Measurements from ENCODE around the gene CPT1A. TPM values are rescaled to one million over a fixed set of nuclear protein-coding genes. Genes with fewer than 3 reads are reported as not detected.

The CPT1A gene
- total RNA-seq, 2 experiments from 2014 or later = 21.3 to 24.6 TPM

DNA sequence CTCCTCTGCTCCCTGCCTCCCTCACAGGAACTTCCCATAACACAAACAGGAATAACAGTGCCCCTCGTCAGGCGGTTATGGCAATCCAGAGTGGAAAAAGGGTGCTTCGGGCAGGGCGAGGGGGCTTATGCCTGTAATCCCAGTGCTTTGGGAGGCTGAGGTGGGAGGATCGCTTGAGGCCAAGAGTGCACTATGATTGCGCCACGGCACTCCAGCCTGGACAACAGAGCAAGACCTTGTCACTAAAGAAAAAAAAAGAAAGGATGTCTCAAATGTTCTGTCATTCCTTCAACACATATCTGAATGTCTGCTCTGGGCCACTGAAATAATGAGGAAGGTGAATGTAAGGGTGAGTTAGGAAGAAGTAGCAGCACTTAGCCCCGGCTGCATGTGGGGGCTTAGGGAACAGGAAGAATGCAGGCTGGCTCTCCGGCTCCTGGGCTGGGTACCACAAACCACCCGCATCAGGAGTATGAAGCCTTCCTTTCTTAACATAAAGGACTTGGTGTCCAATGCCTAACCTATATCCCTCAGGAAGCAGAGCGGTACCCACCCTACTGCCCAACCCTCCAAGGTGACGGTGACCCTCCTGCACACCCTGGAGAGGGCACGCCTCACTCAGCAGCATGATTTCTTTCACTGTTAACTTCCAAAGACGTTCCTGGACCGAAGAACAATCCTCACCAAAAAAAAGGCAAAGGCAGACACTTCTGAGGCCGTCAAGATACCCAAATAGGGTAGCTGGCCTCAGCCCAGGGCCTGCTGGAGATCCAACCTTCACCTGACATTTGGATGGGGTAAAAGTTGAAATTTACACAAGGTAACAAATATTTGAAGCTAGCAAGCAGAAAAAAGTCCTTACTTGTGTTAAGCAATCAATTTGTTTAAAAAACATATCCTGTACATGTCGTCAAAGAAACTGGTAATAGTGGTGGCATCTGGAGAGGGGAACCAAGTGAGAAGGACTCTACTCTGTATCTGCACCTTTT is 3.8 kb downstream of the CPT1A start:
- ChIA-PET POLR2A (interaction anchor here (0.6 kb wide), 2 partner anchors 221 to 838 kb away, joined by 3 to 6 read pairs; no protein-coding TSS in a partner anchor), CTCF (no interaction called here)

DNA sequence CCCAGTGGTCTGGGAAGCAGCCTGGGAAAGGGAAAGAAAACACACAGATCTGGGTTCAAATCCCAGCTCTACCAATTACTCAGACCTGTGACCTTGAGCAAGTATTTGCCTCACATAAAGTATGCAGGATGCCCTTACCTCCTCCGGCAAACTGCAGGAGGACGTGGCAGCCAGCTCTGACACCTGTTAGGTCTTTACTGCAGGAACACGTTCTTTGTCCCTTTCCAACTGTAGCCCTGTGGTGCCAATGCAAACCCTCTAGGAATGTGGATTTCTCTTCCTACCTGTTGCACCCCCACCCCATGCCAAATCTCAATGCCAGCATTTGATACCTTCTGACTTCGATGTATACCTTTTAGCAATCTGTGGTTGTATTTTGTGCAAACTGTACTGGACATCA is 6.0 kb downstream of the CPT1A start:
- ChIA-PET POLR2A (no interaction called here), CTCF (no interaction called here)

DNA sequence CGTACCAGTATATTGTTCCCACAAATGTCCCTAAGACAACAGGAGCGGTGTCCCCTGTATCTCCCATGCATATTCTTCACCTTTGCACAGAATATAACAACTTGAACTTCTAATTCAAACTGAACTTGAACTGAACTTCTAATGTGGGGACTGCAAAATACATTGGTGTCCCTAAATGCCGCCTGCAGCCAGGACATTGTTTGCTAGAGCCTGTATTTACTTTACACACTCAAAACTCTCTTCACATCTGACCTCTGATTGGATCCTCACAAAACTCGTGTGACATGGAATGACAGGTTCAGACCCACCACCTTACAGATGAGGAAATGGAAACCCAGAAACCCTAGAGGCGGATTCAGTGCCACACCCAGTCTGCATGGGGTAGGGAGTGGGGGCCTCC is 6.4 kb downstream of the CPT1A start:
- POLR2A ChIA-PET = no interaction called here
- CTCF ChIA-PET = no interaction called here

DNA sequence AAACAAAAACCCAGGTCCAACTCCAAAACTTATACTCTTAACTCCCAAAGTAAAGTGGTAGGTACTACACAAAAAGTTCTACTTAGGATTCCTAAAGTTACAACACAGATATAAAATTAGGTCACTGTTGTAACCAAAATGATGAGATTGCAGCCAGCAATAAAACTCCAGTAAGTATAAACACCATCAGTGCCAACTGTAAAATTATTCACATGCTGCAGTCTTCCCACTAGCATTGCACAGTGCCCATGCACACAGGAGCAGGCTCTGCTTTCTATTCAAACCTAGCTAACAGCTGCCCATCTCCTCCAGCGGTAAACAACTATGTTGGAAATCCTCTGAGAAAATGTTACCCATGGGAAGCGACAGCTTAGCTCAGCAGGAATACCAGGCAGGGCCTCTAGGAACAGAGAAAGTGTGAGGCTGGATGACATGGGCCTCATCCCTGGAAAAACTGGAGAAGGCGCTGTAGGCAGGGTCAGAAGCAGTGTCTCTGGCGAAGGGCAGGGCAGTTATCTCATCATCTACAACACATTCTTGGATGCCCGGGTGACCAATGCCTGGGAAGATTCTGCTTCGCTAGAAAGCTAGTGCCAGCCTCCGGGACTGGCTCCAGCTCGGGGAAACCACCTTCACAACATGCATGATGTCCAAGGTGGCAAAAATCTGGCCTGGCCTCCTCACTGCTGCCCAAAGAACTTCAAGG is 9.1 kb downstream of the CPT1A start:
- CTCF ChIA-PET = interaction anchor here (0.5 kb wide), 1 partner anchor 1234 kb away, joined by 3 read pairs; no protein-coding TSS in a partner anchor

DNA sequence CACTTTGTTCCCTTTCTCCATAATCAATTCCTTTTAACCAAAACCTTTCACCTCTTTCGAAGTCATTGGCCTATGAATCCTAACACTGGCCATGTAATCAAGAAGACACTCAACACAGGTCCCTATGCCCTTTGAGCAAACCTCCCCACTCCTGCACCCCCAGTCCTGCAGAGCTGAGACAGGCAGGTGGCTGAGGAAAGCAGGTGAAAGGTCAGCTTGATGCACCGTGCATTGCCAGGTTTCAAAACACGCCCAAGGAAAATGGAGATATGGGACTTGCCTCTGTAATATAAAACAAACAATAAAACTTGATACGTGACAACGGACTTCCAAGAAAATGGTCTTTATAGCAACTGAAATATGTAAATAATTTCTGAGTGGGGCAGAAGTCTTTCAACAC is 10.6 kb downstream of the CPT1A start:
- POLR2A ChIA-PET = no interaction called here

More for the DNA sequence above, 9.1 kb downstream of the CPT1A start:
- POLR2A ChIA-PET = no interaction called here

DNA sequence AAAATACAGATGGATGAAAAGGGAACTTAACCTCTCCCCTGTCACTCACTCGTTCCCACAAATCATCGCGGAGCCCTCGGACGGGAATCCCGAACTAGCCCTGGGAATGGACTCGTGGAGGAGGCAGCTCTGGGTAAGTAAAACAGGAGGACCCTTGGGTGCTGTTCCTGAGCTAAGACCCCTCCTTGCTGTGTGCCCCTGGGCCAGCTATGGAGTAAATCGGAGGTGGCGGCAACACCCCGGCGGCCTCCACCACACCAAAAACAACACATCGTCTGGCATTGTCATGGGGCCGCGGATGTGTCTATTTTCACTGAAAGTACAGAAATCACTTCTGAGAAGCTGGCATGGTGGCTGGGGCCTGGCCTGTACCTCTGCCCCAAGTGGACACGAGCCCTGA is 12.1 kb downstream of the CPT1A start:
- CTCF ChIA-PET = interaction anchor here (1.5 kb wide), 1 partner anchor 9 kb away, joined by 3 read pairs; no protein-coding TSS in a partner anchor

More for the DNA sequence above, 10.6 kb downstream of the CPT1A start:
- CTCF ChIA-PET = interaction anchor here (1.5 kb wide), 1 partner anchor 11 kb away, joined by 3 read pairs; no protein-coding TSS in a partner anchor

DNA sequence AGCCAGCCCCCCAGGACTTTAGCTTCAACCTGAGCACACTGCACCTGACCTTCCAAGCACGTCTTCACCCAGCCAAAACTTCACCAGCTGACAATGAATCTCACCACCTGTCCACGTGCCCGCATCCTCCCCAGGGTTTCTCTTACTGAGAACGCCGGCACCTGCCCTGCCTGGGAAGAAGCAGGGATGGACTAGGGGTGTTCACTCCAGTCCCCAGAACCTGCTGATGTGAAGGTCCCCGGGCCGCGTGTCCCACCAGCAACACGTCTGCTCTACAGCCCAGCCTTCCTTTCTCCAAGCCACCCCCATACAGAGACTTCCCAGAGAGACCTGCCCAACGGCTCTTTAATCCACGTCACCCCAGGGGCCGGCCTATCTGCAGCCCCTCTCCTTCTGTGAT is 12.8 kb downstream of the CPT1A start:
- ChIA-PET CTCF (no interaction called here), POLR2A (no interaction called here)

More for the DNA sequence above, 12.1 kb downstream of the CPT1A start:
- POLR2A ChIA-PET = no interaction called here

DNA sequence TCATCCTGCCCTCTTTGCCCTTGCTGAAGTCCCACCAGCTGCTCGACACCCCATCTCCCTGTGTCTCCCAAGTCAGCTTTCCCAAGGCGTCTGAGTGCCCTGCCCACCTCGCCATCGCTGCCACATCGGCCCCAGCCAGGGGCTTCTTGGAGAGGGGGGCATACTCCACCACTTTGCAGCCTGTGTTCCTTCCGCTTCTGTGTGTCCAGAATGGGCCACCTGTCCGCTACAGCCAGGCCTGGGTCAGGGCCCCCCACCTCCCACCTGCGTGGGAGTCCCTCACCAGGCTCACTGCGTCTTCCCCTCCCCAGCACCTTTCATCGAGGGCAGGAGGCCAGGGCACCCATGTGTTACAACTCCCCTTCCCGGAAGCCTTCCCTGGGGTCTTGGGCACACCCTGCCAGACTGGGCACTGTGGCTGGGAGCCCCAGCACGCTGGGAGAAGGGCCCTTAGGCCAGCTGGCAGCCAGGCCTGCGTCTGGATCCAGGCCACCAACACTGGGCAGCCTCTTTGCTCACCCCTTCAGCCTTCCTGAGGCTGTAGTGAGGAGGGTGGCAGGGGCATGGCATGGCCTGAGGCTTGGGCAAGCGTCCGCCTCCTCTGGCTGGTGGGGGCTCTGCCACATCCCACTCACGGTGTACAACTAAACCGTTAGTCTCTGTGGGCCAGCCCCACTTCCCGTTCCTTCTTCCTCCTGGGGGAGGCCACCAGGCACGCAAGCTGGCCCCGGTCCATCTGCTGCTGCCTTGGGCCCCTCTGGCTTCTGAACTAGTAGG is 13.4 kb downstream of the CPT1A start:
- ChIA-PET POLR2A (no interaction called here), CTCF (no interaction called here)

DNA sequence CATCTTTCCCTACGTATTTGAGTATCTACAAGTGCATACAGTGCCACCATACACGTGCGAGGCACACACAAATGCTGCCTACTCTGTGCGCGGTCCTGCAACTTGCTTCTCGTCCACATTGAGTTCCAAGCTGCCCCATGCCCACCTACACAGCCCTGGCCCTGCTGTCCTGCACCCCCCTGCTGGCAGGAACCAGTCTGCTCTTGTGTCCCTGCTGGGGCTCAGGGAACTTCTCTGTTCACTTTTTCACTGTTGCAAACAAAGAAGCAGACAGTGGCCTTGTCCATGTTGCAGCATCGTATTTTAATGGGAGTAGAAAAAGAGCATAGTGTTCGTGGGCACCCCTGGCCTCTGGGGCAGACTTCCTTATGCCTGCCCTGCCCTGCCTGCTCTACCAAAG is 14.0 kb downstream of the CPT1A start:
- ChIA-PET CTCF (no interaction called here), POLR2A (no interaction called here)

DNA sequence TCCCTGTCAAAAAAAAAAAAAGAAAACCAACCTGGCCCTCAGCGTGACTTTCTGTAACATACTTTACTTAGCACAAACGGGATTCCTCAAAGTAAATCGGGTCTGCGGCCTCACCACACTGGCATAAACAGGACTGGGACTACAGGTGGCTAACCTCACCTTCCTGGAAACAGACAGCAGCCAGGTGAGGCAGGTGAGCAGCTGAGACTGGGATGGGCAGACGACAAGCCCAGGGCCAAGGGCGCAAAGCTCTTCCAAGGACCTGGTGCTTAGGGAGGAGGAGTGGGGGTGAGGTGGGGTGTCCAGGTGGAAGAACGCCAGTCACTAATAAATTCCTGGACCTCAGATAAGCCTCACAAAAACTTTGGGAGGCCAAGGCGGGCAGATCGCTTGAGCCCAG is 15.0 kb downstream of the CPT1A start:
- POLR2A ChIA-PET = no interaction called here
- CTCF ChIA-PET = no interaction called here

DNA sequence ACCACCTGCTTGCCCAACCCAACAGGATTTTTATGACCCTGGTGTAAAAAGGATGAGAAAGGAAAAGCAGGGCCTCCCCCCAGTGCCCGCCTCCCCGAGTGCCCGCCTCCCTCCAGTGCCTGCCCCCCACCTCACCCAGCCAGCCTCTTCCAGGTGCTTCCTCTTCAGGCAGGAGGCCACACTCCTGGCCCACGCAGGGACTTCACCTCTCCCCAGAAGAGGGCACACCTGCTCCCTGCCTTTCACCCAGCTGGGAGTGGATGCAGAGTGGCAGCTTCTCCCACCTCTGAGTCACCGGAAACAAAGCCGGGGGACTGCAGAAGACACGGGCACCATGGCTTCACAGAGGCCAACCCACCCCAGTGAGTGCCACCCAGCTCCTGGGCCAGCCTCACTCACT is 16.1 kb downstream of the CPT1A start:
- POLR2A ChIA-PET = no interaction called here
- CTCF ChIA-PET = interaction anchor here (0.7 kb wide), 1 partner anchor 18 kb away, joined by 5 read pairs; no protein-coding TSS in a partner anchor

DNA sequence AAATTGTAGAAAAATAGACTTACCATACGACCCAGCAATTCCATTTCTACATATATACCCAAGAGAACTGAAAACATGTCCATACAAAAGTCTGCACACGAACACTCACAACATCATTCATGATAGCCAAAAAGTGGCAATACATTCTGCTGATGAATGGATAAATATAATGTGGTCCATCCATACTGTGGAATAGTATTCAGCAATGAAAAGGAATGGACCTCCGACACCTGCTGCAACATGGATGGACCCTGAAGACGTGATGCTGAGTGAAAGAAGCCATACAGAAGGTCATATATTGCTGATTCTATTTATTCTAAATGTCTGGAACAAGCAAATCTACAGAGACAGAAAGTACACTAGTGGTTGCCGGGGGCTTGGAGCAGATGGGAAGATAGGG is 19.2 kb downstream of the CPT1A start:
- CTCF ChIA-PET = no interaction called here

DNA sequence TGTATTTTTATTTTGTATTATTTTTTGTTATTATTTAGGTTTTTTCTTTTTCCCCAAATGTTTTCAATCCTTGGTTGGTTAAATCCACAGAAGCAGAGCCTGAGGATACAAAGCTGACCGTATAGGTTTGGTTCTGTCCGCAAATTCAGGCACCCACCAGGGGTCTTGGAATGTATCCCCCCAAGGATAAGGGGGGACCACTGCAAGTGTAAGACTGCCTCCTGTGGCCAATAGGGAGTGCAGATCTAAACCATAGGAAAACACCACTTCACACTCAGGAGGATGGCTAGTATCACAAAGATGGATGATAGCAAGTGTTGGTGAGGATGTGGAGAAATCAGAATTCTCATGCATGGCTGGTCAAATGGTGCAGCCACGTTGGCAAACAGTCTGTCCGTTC is 20.0 kb downstream of the CPT1A start:
- ChIA-PET POLR2A (no interaction called here), CTCF (no interaction called here)

More for the DNA sequence above, 19.2 kb downstream of the CPT1A start:
- POLR2A ChIA-PET = no interaction called here

DNA sequence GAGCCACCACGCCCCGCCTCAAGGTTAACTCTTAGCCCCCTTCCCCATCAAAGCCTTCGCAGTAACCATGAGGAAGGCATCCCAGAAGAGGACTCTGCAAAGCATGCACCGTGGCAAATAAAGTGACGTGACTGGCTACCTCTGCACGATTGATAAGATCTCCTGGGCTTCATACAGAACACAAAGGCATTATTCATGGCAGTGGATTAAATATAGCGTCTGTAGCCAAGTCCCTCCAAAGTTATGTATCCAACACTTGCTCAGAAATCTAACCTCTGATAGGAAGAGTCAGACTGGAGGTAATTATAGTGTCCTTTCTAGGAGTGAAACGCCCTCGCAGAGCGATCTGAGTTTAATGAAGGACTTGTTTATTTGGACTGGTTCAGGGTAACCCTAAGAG is 22.4 kb downstream of the CPT1A start:
- POLR2A ChIA-PET = no interaction called here
- CTCF ChIA-PET = interaction anchor here (0.6 kb wide), 1 partner anchor 62 kb away, joined by 3 read pairs; no protein-coding TSS in a partner anchor

DNA sequence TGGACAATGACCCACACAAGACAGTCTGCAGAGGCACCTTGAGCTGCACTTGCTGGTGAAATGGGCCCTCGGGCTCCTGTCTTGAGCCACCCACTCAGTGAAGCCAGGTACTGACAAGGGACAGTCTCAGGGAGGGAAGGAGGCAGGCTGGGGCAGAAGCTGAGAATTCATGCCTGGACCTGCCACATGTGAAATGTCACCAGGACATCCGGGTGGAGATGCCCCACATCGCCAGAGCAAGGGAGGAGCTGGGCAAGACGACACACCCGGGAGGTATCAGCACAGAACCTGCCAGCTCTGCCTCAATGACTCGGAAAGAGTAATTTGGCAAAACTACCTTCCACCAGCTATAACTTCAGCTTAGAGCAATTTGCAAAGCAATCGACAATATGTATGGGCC is 23.5 kb downstream of the CPT1A start:
- CTCF ChIA-PET = interaction anchor here (1.0 kb wide), 1 partner anchor 10 kb away, joined by 3 read pairs; no protein-coding TSS in a partner anchor
- POLR2A ChIA-PET = interaction anchor here (0.5 kb wide), 1 partner anchor 661 kb away, joined by 3 read pairs; no protein-coding TSS in a partner anchor

DNA sequence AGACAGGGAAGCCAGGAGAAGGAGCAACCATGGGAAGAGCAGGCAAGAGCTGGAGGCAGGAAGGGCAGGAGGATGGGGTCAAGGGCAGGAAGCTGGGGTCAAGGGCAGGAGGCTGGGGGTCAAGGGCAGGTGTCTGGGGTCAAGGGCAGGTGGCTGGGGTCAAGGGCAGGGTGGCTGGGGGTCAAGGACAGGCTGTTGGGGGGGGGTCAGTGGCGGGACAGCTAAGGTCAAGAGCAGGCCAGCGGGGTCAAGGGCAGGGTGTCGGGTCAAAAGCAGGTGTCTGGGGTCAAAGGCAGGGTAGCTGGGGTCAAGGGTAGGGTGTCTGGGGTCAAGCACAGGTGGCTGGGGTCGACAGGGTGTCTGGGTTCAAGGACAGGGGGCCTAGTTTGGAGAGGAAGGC is 24.2 kb downstream of the CPT1A start:
- ChIA-PET POLR2A (no interaction called here), CTCF (no interaction called here)

DNA sequence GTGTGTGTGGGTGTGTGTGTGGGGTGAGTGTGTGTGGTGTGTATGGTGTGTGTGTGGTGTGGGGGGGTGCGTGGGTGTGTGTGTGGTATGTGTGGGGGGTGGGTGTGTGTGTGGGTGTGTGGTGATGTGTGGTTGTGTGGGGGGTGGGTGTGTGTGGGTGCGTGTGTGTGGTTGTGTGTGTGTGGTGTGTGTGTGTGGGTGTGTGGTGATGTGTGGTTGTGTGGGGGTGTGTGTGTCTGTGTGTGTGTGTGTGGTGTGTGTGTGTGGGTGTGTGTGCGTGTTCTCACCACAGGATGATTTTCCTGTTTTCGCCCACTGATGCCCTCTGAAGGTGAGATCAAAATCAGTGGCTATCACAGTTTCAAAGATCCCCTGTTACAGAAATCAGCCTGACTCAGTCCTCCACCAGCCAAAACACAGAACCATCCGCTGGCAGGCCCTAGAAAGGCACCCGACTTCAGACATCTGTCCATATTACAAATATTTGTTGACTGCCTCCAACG is 24.7 kb downstream of the CPT1A start:
- POLR2A ChIA-PET = no interaction called here
- CTCF ChIA-PET = no interaction called here

DNA sequence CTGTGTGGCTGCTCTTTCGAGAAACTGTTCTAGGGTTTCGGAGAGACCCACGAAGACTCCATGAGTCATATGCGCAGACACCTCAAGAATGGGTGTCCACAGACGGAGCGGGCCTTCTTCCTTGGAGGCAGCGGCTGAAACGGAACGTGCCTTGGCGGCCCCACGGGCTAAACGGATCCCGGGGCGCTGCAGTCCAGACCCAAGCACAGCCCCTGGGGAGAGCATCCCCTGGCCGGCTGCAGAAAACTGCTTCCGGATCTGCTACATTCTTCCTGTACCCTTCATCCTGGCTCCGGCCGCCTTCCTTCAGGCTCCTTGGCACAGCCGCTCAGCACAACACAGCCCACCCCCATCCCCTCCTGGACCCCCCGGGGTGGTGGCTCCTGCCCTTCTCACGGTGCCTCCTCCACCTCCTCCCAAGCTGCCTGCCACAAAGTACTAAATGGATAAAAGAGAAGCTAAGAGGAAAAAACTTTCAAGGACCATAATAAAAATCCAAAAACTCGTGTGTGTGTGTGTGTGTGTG is 25.4 kb downstream of the CPT1A start:
- ChIA-PET CTCF (no interaction called here), POLR2A (no interaction called here)

DNA sequence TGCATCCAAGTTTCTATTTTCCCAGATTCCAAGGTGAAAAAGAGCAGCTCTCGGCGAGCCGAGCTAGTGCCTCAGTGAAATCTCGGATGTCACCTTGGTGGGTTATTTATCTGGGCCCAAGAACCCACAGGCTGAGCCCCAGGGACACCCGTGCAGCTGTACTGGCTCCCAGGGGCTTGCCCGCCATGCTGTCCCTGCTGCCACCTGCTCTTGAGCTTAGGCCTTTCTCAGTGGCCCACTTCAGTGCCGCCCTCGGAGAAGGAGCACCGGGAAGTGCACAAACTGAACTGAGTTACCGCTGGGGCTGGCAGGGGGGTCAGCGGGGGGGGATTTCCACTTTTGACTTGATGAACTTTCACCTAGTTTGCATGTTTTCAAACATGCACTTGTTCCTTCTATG is 27.9 kb downstream of the CPT1A start:
- ChIA-PET CTCF (no interaction called here), POLR2A (no interaction called here)

DNA sequence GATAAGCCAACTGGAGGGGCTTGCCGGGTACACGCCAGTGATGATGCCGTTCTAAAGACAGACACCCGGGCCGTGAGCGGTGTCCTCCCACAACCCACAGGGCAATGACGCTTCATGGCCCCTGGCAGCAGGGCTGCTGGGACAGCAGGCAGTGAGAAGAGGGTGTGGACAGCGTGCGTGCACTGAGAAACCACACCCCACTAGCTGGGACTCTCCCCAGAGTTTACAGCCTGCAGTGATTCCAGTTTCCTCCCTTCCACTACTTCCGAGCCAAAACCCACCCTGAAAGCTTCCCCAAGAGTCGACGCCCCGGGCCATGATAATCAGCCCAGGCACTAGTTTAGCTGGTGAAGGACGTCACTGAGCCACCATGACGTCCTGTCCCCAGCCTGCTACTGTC is 29.2 kb downstream of the CPT1A start:
- POLR2A ChIA-PET = no interaction called here
- CTCF ChIA-PET = no interaction called here
